Right lobe of liver (tissue), 6 donors: ENCODE data around the gene AP4M1. TPM values are rescaled to one million over a fixed set of nuclear protein-coding genes. Genes with fewer than 3 reads are reported as not detected.

Source experiments
- ATAC-seq, 4 donors: fragments of 200-7000 bp; cut with Tn5 transposase; one replicate each; pipeline ENCODE4 v1.9.1; 2020; ENCODE audit warnings: mild to moderate bottlenecking in 4 of 4, moderate library complexity in 4 of 4
- DNase-seq, 3 donors: peaks; one replicate each; pipeline ENCODE4 v3.0.0-alpha.2; 2020
- H3K27ac ChIP-seq, 3 donors: fragments of 200-600 bp; one replicate each; pipeline ENCODE4 v1.8.0; 2022
- H3K27me3 ChIP-seq, 2 donors: fragments of 200-600 bp; one replicate each; pipeline ENCODE4 v1.8.0; 2022
- H3K36me3 ChIP-seq, 4 donors: fragments of 200-600 bp; sonication (generic) in 1 of 4; one replicate each; pipeline versions ENCODE4 v1.5.1 to v1.8.0; 2017 to 2022; ENCODE audit warnings: control low read depth in 1 of 4
- H3K4me1 ChIP-seq, 4 donors: fragments of 200-600 bp; sonication (generic) in 1 of 4; one replicate each; pipeline versions ENCODE4 v1.5.1 to v1.8.0; 2017 to 2022; ENCODE audit warnings: control low read depth in 1 of 4
- H3K4me3 ChIP-seq, 3 donors: fragments of 200-600 bp; one replicate each; pipeline ENCODE4 v1.8.0; 2022
- H3K9me3 ChIP-seq, 4 donors: fragments of 200-600 bp; sonication (generic) in 1 of 4; one replicate each; pipeline versions ENCODE4 v1.5.1 to v1.8.0; 2017 to 2022; ENCODE audit warnings: control low read depth in 1 of 4
- POLR2A ChIP-seq: fragments of 450-650 bp; IDR thresholded peaks from one replicate; pipeline ENCODE4 v1.6.1; 2017; ENCODE audit warnings: antibody characterized with exemption, mild to moderate bottlenecking
- WGBS: methylation state at CpG from one replicate; pipeline ENCODE4 v1.1.6; 2018; ENCODE audit warnings: low coverage, low lambda C conversion rate; ENCODE audit not compliant: insufficient coverage; ENCODE audit errors: missing lambda C conversion rate; 5-methylcytosine and 5-hydroxymethylcytosine counted together
- intact Hi-C, 2 donors: fragments of 100-400 bp; cut with DNase I; formaldehyde crosslinking; loops; one replicate each; pipeline versions ENCODE4 v1.11.2 to v1.14.1; 2022
- total RNA-seq, 6 experiments: library from RNA; depleted of rRNA in 2 of 6; stranded (reverse); fragments of >200 nt in 2 of 6; fragmentation: NEBNext Ultra II Directional in 3 of 6; extraction: Animal tissue kit (Norgen Biotek cat#: 25700) in 3 of 6; gene quantifications; one replicate each; pipeline versions ENCODE4 v1.1.0 to v1.2.4, GENCODE V29; 2016 to 2023
- TF ChIP-seq, protein P1 (sequence below), 4 donors: fragments of 200-600 bp in 3 of 4; fragments of 450-650 bp in 1 of 4; IDR thresholded peaks; one replicate each; pipeline versions ENCODE4 v1.5.1 to v1.8.0; 2016 to 2022; ENCODE audit warnings: antibody characterized with exemption in 4 of 4, mild to moderate bottlenecking in 2 of 4
- donor health status: DM: no; HTN: yes; CAD: no.
- donor health status: DM: no; HTN: no; CAD: no.
- donor health status: DM: no; HTN: no; CAD: no.
- donor health status: DM: no; HTN: yes; CAD: no.
- donor health status: DM: no; HTN: yes; CAD: no.

The AP4M1 gene
- total RNA-seq, 6 experiments from 2014 or later = 2.7 to 7.3 (median 4.3) TPM

DNA sequence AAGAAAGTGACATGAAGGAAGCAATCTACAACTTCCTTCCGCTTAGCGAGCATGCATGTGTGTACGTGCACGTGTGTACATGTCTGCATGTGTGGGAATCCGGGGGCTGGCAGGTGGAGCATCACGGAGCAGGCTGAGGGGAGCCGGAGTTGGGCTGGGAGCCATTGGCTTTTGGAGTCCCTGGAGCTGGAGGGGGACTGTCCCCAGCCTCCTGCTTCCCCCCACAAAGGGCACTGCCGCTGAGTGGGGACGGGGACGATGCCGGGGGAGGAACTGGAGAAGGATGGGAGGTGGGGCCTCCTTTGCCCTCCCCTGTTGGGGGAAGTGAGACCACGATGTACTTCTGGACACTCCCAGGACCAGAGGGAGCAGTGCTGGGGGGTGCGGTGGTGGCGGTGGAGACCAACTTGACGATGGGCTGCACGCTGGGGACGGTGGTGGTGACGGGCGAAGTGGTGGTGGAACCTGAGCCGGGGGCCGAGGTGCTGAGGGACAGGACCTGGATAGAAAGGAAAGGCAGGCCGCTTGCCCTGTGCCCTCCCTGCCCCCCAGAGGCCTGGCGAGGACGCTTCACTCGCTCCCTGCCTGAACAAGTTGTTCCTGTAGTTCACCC, 5.8 kb downstream of the AP4M1 start:
- DNase-seq = no peak
- peaks cover 0 to 26% (median 3%) of the 10 kb centered on the region in 4 donors for H3K36me3 ChIP-seq

DNA sequence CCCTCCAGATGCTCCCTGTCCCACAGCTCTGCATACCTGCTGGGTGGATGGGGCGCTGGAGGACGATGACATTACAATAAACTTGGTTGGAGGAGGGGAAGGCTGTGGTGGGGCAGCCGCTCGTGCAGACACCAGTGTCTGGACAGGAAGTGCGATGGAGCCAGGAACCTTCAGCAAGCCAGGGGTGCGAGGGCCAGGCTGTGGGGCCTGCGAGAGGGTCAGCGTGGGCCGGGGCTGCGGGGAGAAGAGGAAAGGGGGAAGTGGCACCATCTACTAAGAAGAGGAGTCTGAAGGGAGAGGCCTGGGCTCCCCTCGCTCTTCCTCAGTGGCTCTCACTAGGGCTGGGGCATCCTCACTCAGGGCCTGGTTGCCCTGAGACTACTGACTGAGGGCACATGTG, 6.4 kb downstream of the AP4M1 start:
- H3K27me3 ChIP-seq = no peaks in the 10 kb centered on the region
- DNase-seq (no peak), ATAC-seq (peak in 2 of 4 donors; percentile 16 to 42)
- no peak for TF ChIP-seq POLR2A
- TF ChIP-seq, protein P1, sequence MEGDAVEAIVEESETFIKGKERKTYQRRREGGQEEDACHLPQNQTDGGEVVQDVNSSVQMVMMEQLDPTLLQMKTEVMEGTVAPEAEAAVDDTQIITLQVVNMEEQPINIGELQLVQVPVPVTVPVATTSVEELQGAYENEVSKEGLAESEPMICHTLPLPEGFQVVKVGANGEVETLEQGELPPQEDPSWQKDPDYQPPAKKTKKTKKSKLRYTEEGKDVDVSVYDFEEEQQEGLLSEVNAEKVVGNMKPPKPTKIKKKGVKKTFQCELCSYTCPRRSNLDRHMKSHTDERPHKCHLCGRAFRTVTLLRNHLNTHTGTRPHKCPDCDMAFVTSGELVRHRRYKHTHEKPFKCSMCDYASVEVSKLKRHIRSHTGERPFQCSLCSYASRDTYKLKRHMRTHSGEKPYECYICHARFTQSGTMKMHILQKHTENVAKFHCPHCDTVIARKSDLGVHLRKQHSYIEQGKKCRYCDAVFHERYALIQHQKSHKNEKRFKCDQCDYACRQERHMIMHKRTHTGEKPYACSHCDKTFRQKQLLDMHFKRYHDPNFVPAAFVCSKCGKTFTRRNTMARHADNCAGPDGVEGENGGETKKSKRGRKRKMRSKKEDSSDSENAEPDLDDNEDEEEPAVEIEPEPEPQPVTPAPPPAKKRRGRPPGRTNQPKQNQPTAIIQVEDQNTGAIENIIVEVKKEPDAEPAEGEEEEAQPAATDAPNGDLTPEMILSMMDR (IDR thresholded peaks at IDR 0.05) = no peak
- peaks cover 0 to 26% (median 4%) of the 10 kb centered on the region in 4 donors for H3K36me3 ChIP-seq
- intact Hi-C loops = no loop called here
- H3K4me1 ChIP-seq = no peaks in the 10 kb centered on the region
- H3K4me3 ChIP-seq = no peak overlapping the region
- WGBS = 63% methylated on average over 6 of the region's 11 CpGs
- H3K27ac ChIP-seq = no peak overlapping the region
- H3K9me3 ChIP-seq = no peaks in the 10 kb centered on the region

More for the DNA sequence above, 5.8 kb downstream of the AP4M1 start:
- Histone ChIP-seq H3K9me3 (no peaks in the 10 kb centered on the region), H3K27me3 (no peaks in the 10 kb centered on the region), H3K4me3 (no peak overlapping the region), H3K4me1 (no peaks in the 10 kb centered on the region), H3K27ac (no peak overlapping the region)
- 87% methylated on average over 13 of the region's 25 CpGs for WGBS
- intact Hi-C loops = no loop called here
- peak in 2 of 4 donors; percentile 5 to 58 for ATAC-seq
- TF ChIP-seq POLR2A = no peak
- TF ChIP-seq, protein P1 (IDR thresholded peaks at IDR 0.05) = no peak

DNA sequence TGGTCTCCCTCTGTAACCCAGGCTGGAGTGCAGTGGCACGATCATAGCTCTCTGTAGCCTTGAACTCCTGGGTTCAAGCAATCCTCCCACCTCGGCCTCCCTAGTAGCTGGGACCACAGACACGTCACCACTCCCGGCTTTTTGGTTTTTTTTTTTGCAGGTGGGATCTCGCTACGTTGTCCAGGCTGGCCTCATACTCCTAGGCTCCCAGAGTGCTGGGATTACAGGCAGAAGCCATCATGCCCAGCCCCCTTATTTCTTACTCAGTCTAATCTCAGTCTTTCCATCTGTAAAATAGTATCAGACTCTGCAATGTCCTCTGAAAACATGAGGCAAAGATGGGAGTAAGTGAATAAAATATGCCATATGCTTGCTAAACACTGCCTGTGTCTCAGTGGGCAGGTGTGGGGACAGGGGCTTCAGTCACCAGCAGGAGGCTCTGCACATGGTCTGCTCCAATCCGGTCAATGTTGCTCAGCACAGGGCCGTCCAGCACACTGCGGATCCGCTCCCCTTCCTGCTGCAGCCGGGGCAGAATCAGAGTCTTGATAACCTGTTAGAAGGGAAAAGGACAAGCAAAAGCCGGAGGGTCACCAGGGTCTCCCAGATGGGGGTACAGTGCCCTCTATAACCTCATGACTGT, 8.2 kb downstream of the AP4M1 start:
- Histone ChIP-seq H3K27me3 (no peaks in the 10 kb centered on the region), H3K4me3 (no peak overlapping the region), H3K4me1 (no peaks in the 10 kb centered on the region), H3K27ac (no peak overlapping the region), H3K36me3 (peaks cover 0 to 29% (median 5%) of the 10 kb centered on the region in 4 donors), H3K9me3 (no peaks in the 10 kb centered on the region)
- TF ChIP-seq, protein P1 (IDR thresholded peaks at IDR 0.05) = no peak
- no peak for TF ChIP-seq POLR2A
- ATAC-seq = no peak
- 83% methylated on average over 6 of the region's 12 CpGs for WGBS
- intact Hi-C loops = no loop called here
- no peak for DNase-seq

DNA sequence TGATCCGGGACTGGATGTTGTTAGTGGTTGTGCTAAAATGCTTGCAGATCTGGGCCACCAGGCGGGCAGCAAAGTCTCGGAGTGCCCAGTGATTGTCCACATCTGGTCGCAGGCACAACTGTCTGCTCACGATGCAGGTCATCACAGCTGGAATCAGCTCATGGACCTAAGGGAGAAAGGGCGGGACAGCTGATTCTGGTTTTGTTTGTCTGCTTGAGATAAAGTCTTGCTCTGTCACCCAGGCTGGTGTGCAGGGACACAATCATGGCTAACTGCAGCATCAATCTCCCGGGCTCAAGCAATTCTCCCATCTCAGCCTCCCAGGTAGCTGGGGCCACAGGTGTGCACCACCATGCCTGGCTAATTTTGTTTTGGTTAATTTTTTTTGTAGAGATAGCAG, 9.7 kb downstream of the AP4M1 start:
- WGBS = 80% methylated on average over 2 of the region's 7 CpGs
- H3K36me3 ChIP-seq = peaks cover 0 to 29% (median 5%) of the 10 kb centered on the region in 4 donors

More for the DNA sequence above, 9.7 kb downstream of the AP4M1 start:
- ATAC-seq = no peak
- no peak for DNase-seq
- no peak overlapping the region for H3K27ac ChIP-seq
- TF ChIP-seq, protein P1 (IDR thresholded peaks at IDR 0.05) = no peak
- TF ChIP-seq POLR2A = no peak
- no peaks in the 10 kb centered on the region for H3K4me1 ChIP-seq
- H3K9me3 ChIP-seq = no peaks in the 10 kb centered on the region
- no peaks in the 10 kb centered on the region for H3K27me3 ChIP-seq
- H3K4me3 ChIP-seq = no peak overlapping the region
- intact Hi-C loops = no loop called here
